SK-N-MC (cell line): ENCODE measurements around the gene CYB5B.

Experiments used
- DNase-seq: peaks from one replicate; pipeline ENCODE4 v3.0.0-alpha.2; 2011; ENCODE audit warnings: low read depth, low spot score
- H3K27ac ChIP-seq: fragments of 200-600 bp; sonication (generic); 2 replicates; pipeline ENCODE4 v1.5.1; 2016; ENCODE audit warnings: mixed run types
- H3K36me3 ChIP-seq: fragments of 200-600 bp; sonication (generic); 2 replicates; pipeline ENCODE4 v1.6.1; 2017; ENCODE audit warnings: antibody characterized with exemption, low read length, mixed read lengths; ENCODE audit not compliant: insufficient read depth
- H3K4me3 ChIP-seq: fragments of 200-600 bp; sonication (generic); 2 replicates; pipeline ENCODE4 v1.5.1; 2016
- H3K9ac ChIP-seq: fragments of 200-600 bp; sonication (generic); 2 replicates; pipeline ENCODE4 v1.8.0; 2017; ENCODE audit warnings: mixed run types, mixed read lengths; ENCODE audit not compliant: insufficient read length
- H3K9me3 ChIP-seq: fragments of 200-600 bp; sonication (generic); 2 replicates; pipeline ENCODE4 v1.6.1; 2017; ENCODE audit warnings: low read depth, mild to moderate bottlenecking, antibody characterized with exemption, low read length, moderate library complexity, mixed read lengths
- EZH2 ChIP-seq: fragments of 200-600 bp; sonication (generic); IDR thresholded peaks from one replicate; pipeline ENCODE4 v1.6.1; 2017; ENCODE audit warnings: antibody characterized with exemption
- FOXP2 ChIP-seq: optimal IDR thresholded peaks from 2 replicates; pipeline ENCODE3; 2011; ENCODE audit warnings: mild to moderate bottlenecking, moderate library complexity; ENCODE audit not compliant: insufficient read depth; ENCODE audit errors: extremely low read length, control extremely low read depth
- POLR2AphosphoS5 ChIP-seq: IDR thresholded peaks from 2 replicates; pipeline ENCODE4 v1.6.1; 2012; ENCODE audit warnings: mild to moderate bottlenecking, low read depth, low read length, borderline replicate concordance

CYB5B gene

DNA sequence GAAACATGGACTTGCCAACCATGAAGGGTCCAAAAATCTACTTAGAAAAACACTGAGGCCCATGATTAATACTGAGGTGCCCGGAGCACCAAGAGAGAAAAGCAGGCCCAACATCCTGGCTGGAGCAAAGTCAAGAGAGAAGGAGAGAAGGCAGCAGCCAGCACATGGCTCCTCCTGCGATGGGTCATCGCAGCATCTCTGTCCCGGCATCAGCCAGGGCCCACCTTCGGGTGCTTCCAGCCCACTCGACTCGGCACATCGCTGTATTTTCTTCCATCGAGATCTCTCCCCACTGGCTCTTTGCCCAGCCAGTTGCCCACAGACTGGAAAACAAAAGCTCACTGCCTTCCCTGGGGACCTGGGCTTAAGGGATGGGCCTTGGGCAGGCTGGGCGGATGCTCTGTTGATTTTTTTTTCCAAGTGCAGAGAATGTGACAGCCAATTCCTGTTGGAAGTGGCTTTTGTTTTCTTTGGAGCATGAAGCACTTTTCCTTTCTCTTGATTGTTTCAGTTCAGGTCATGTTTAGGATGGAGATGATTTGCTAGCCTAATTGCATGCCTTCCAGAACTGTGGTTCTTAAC is 58.1 kb downstream of the CYB5B start:
- no peak for DNase-seq
- Histone ChIP-seq H3K36me3 (no peaks in the 10 kb centered on the region), H3K9ac (no peak overlapping the region), H3K9me3 (no peaks in the 10 kb centered on the region), H3K27ac (no peak overlapping the region), H3K4me3 (no peak overlapping the region)
- no peak for TF ChIP-seq POLR2AphosphoS5
- no peak for TF ChIP-seq EZH2
- no peak for TF ChIP-seq FOXP2

DNA sequence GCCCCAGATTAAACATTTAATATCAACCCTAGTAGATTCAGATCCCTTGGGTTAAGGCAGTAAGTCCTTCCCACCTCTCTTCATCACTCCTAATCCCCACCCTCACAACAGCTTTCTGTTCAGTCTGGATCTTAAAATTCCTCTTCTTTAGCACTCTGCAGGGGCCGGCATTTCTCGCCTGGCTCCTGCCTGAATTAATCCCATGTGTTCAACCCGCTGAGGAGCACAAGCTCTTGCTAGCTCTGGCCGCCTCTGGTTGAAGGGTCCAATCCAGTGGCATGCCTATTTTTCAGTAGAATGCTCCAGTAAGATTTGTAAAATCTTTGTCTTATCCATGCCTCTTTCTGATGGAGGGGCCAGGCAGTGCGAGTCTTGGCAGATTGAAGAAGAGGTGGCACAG is 59.2 kb downstream of the CYB5B start:
- no peak overlapping the region for H3K4me3 ChIP-seq

DNA sequence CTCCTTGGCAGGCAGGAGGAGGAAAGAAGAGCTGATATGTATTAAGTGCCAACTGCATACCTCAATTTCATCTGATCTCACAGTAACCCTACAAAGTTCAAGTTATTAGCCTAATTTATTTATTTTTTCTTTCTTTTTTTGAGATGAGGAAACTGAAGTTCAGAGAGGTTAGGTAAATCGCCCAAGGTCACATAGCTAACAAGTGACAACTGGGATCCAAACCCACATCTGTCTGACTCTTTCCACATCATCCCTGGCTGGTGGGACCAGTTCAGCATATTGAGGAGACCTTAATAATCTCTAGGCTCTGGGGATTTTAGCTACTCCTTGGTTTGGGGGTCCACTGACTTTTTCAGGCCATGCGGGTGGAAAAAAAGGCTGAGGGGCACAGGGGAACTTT is 60.9 kb downstream of the CYB5B start:
- no peak overlapping the region for H3K4me3 ChIP-seq
- H3K9me3 ChIP-seq = no peaks in the 10 kb centered on the region
- H3K27ac ChIP-seq = no peak overlapping the region
- no peak overlapping the region for H3K9ac ChIP-seq
- TF ChIP-seq EZH2 (no peak), POLR2AphosphoS5 (no peak), FOXP2 (no peak)
- H3K36me3 ChIP-seq = no peaks in the 10 kb centered on the region
- no peak for DNase-seq

More for the DNA sequence above, 59.2 kb downstream of the CYB5B start:
- Histone ChIP-seq H3K27ac (no peak overlapping the region), H3K9me3 (no peaks in the 10 kb centered on the region), H3K36me3 (no peaks in the 10 kb centered on the region), H3K9ac (no peak overlapping the region)
- no peak for DNase-seq
- TF ChIP-seq FOXP2 (no peak), EZH2 (no peak), POLR2AphosphoS5 (no peak)

DNA sequence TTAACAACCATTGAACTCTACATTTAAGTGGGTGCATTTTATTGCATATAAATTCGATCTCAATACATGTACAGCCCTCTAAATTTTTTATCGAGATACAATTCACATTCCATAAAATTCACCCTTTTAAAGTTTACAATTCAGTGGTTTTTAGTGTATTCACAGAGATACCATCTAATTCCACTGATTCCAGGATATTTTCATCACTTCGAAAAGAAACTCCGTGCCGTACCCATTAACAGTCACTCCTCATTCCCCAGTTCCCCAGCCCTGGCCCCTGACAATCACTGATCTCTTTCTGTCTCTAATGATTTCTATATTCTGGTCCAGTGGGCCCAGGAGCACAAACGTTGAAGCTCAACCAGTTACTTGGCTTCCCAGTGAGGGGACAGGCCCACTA is 61.4 kb downstream of the CYB5B start:
- no peaks in the 10 kb centered on the region for H3K9me3 ChIP-seq
- no peaks in the 10 kb centered on the region for H3K36me3 ChIP-seq
- no peak overlapping the region for H3K9ac ChIP-seq
- TF ChIP-seq POLR2AphosphoS5 (no peak), FOXP2 (no peak), EZH2 (no peak)
- no peak overlapping the region for H3K4me3 ChIP-seq
- no peak overlapping the region for H3K27ac ChIP-seq
- no peak for DNase-seq

DNA sequence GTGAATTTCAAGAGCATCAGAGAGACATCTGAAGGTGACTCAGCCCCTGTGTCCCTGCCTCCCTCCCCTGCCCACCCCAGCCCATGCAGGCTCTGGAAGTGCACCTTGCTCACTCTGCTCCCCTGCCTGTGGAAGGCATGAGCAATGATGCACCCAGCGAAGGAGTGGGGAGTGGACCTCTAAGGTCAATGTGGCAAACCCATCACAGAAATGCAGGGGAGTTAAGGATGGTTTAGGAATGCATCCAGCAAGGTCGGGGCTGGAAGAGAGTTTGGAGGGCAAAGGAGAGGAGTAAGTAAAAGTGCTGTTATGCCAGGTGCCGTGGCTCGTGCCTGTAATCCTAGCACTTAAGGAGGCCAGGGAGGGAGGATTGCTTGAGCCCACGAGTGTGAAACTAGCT is 61.9 kb downstream of the CYB5B start:
- Histone ChIP-seq H3K9me3 (no peaks in the 10 kb centered on the region), H3K9ac (no peak overlapping the region), H3K4me3 (no peak overlapping the region), H3K36me3 (no peaks in the 10 kb centered on the region), H3K27ac (no peak overlapping the region)
- no peak for TF ChIP-seq EZH2
- TF ChIP-seq FOXP2 = no peak
- no peak for TF ChIP-seq POLR2AphosphoS5
- DNase-seq = no peak

DNA sequence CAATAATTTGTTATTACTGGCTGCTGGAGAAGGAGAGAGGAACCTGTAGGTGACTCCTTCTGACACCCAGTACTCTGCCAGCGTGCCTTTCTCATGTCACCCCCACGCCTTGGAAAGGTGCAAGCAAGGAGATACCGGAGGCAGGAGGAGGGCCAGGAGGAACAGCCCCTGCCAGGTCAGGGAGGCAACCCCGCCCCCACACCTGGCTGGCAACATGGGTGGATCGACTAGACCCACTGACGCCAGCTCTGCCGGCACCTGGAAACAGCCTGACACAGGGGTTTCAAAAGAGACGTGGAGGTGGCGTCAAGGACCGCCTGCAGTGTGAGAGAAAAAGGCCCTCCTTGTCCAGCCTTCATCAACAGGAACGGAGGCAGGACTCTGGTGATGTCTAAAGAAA is 62.3 kb downstream of the CYB5B start:
- Histone ChIP-seq H3K9ac (no peak overlapping the region), H3K36me3 (no peaks in the 10 kb centered on the region), H3K9me3 (no peaks in the 10 kb centered on the region), H3K4me3 (no peak overlapping the region), H3K27ac (no peak overlapping the region)
- no peak for TF ChIP-seq FOXP2
- TF ChIP-seq POLR2AphosphoS5 = no peak
- TF ChIP-seq EZH2 = no peak
- DNase-seq = no peak

DNA sequence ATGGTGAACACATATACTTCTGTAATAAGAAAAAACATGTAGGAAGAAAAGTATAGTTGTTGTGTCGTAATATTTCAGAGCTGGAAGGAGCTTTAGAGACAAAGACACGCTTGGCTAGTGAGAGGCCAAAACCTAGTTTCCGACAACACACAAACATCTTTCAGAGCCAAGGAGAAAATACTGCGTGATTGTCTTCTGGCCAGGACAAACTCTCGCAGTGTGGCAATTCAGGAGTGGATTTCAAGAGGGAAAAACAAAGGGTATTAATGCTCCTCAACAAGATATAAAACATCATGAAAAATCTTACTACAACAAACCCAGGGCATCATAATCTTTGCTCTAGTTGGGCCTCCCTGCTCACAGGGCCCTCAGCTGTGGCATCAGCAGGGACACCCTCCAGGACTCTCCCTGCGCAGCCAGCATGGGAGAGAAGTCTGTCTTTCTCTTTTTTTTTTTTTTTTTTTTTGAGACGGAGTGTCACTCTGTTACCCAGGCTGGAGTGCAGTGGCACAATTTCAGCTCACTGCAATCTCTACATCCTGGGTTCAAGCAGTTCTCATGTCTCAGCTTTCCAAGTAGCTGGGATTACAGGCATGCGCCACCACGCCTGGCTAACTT is 66.4 kb downstream of the CYB5B start:
- no peak overlapping the region for H3K4me3 ChIP-seq
- TF ChIP-seq EZH2 (no peak), POLR2AphosphoS5 (no peak), FOXP2 (no peak)

DNA sequence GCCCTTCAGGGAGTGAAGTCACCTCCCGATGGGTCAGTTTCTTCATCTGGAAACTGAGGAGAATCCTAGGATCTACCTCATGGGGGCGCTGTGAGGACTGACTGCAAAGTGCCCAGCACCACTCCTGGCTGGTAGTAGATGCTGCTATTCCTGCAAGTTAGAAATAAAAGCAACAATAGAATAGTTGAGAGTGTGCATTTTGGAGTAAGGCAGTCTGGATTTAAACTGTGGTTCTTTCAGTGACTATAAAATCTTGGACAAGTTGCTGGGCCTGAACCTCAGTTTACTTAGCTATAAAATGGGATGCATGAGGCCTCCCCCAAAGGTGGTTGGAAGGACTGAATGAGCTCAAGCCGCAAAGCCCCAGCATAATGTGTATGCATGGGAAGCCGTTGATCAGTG is 70.6 kb downstream of the CYB5B start:
- DNase-seq = no peak
- TF ChIP-seq EZH2 = no peak
- TF ChIP-seq FOXP2 = no peak
- TF ChIP-seq POLR2AphosphoS5 = no peak
- Histone ChIP-seq H3K4me3 (no peak overlapping the region), H3K9me3 (no peaks in the 10 kb centered on the region), H3K9ac (no peak overlapping the region), H3K36me3 (no peaks in the 10 kb centered on the region), H3K27ac (no peak overlapping the region)

More for the DNA sequence above, 66.4 kb downstream of the CYB5B start:
- Histone ChIP-seq H3K36me3 (no peaks in the 10 kb centered on the region), H3K9ac (no peak overlapping the region), H3K9me3 (no peaks in the 10 kb centered on the region), H3K27ac (no peak overlapping the region)
- no peak for DNase-seq
